GM19438 (cell line): ENCODE results near the gene PADI3.

Experiments
- ATAC-seq: cut with Tn5 transposase; IDR thresholded peaks from one replicate; pipeline ENCODE4 v1.9.1; 2021; ENCODE audit warnings: low read depth; ENCODE audit not compliant: unreplicated experiment

PADI3 gene

GRCh38 chr1:17295292-17295691, 46.4 kb downstream of the PADI3 start:
- ATAC-seq = no peak

GRCh38 chr1:17296086-17296485, 47.2 kb downstream of the PADI3 start:
- ATAC-seq = no peak

GRCh38 chr1:17297991-17298390, 49.1 kb downstream of the PADI3 start:
- no peak for ATAC-seq

DNA sequence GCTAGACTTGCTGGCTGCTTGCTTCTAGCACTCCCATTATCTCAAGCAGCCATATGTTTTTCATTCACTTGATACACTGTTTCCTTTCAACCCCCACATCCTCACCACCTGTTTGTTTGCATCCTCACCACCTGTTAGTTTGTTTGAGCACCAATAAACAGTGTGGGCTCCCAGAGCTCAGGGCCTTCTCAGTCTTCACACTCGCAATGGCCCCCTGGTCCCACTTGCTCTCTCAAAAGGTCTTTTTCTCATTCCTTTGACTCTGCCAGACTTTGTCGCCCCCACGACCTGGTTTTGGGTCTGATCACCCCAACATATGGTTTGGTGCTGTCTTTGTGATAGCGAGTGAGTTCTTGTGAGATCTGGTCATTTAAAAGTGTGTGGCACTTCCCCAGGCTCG, 52.9 kb downstream of the PADI3 start:
- no peak for ATAC-seq

- ATAC-seq = no peak
Observed at GRCh38 chr1:17304151-17304825, 55.4 kb downstream of the PADI3 start.

- ATAC-seq = no peak
Observed at GRCh38 chr1:17304826-17305175, 55.9 kb downstream of the PADI3 start.

GRCh38 chr1:17305576-17306095, 56.7 kb downstream of the PADI3 start:
- no peak for ATAC-seq

- ATAC-seq = no peak
Observed at GRCh38 chr1:17306407-17306806, 57.5 kb downstream of the PADI3 start.

DNA sequence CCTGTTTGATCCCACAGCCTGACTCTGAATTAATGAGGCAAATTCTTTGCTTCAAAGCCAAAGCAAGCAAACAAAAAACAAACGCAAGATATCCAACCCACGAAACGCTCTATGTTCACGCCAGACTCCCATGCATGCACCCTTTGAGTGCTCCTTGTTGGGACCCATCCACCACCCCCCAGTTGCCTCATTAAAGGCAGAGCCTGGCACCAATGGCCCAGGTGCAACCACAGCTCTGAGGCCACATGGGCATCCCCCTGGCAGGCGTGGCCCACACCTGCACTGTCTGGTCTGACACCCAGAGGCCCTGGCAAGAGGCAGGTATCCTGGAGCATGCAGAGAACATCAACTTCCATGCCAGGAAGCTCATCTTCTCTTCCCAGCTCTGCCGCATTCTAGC, 58.0 kb downstream of the PADI3 start:
- no peak for ATAC-seq

GRCh38 chr1:17307329-17307728, 58.4 kb downstream of the PADI3 start:
- ATAC-seq = no peak

DNA sequence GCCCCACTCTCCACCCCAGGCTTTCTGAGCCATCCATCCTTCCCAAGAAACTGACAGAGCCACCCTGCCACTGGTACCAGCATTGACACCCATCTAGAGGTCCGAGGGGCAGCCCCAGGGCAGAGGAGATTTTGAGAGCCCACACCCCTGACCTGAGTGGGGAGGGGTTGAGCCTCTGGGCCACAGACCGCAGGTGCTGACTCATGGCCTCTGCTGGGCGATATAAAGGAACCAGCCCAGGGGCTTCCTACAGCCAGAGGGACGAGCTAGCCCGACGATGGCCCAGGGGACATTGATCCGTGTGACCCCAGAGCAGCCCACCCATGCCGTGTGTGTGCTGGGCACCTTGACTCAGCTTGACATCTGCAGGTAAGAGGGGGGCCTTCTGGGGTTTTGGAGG, 59.0 kb downstream of the PADI3 start, which contains the start of gene PADI4:
TSS of gene PADI4 (plus strand) at position 252 of the 400 bp plus-strand sequence. CDS start at position 278, 26 bp downstream.
- no peak for ATAC-seq

DNA sequence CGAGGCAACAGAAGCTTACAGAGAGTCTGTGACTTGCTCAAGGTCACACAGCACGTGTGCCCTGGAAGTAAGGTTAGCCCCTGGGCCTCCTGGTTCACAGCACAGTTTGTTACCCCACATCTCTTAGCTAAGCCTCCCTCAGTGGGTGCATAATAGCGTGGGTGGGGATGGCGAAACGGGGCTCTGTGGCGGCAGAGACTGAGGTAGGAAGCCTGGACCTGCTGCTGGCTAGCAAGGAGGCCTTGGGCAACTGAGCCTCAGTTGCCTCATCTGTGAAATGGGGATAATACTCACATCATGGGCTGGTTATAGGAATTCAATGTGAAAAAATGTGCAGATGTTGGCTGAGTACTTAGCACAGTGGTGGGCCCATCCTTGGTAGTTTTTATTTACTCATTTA, 59.7 kb downstream of the PADI3 start:
- ATAC-seq = no peak

DNA sequence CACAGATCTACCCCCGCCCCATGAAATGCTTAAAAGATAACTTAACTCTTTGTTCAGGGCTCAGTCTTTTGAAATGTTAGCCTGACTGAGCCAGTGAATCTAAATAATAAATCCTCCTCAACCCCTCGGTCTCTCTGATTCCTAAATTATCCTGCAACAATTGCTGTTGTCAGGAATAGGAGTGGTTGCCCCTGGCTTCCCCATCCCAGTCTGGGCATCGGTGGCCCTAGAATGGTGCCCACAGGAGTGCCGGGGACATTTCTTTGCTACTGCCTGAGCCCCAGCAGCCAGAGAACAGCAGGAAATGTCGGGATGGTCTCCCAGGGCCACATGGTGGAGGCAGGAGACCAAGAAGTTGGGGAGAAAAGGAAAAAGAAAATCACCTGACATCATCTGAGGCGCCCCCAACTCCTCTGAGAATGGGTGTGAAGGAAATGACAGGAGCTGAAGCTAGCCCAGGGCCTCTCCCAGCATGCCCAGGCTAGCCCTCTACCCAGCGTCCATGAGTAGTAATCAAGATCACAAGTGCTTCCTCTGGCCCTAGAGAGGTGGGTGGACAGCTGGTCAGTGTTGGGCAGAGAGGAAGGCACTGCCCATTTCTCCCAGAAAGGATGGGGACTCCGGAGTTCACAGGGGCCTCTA, 60.6 kb downstream of the PADI3 start:
- ATAC-seq = no peak

- ATAC-seq = no peak
Observed at GRCh38 chr1:17310068-17310640, 61.3 kb downstream of the PADI3 start.

DNA sequence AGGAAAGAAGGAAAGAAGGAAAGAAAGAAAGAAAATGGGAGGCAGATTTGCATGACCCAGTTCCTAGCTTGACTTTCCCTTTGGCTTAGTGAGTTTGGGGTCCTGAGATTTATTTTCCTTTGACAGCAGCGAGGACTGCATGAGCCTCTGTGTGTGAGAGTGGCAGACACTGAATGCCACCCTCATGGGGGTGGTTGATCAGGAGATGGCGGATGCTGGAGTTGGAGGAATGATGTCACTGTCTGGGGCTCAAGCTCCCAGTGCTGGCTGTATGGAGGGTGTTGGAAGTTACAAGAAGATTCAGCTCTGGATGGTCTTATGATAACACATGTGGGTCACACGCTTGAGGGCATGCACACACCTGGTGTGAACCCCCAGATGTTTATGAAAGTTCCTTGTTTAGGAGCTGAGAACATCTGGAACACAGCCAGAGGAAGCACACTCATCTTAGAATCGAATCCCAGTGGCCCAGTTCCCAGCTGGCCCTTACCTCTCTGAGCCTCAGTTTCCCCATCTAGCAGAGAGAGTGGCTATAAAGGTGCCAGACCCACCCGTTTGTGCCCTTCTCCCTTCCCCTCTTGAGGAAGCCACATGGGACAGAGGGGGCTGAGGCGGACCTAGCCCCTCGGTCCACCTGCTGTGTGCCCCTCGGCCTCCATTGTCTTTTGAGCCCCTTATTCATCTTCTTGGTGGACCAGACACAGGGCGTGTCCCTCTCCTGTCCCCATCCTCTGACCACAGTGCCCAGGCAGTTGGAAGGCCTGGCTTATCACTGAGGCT, 64.8 kb downstream of the PADI3 start:
- no peak for ATAC-seq

- no peak for ATAC-seq
Observed at GRCh38 chr1:17314491-17314971, 65.6 kb downstream of the PADI3 start.

GRCh38 chr1:17315542-17316130, 66.7 kb downstream of the PADI3 start:
- ATAC-seq = no peak

- ATAC-seq = no peak
Observed at GRCh38 chr1:17316704-17317103, 67.8 kb downstream of the PADI3 start.

GRCh38 chr1:17318262-17318661, 69.4 kb downstream of the PADI3 start:
- no peak for ATAC-seq

- no peak for ATAC-seq
Observed at GRCh38 chr1:17319561-17320350, 70.9 kb downstream of the PADI3 start.
